Activated T-cell treated with anti-CD3 and anti-CD28 coated beads, Interleukin-2, amount 50 U/mL, for 72 hours (primary cell): ENCODE data around the gene FBXW7. TPM values are rescaled to one million over a fixed set of nuclear protein-coding genes. Genes with fewer than 3 reads are reported as not detected.

Experiments
- ATAC-seq, 2 donors: fragments of 150-1000 bp; cut with Tn5 transposase; replicated peaks in 1 of 2; 2 replicates each; pipeline ENCODE4 v1.10.0; 2021; ENCODE audit warnings: moderate library complexity in 2 of 2, mild to moderate bottlenecking in 1 of 2
- DNase-seq, 2 donors: peaks; one replicate each; pipeline ENCODE4 v3.0.0; 2021 to 2022; ENCODE audit warnings: mixed read lengths in 1 of 2
- H3K27ac Mint-ChIP-seq: one replicate; pipeline ENCODE4 v1.8.0; 2022; ENCODE audit warnings: mild to moderate bottlenecking, moderate library complexity, mixed read lengths
- H3K27me3 Mint-ChIP-seq: one replicate; pipeline ENCODE4 v1.8.0; 2022; ENCODE audit warnings: low read depth, mixed read lengths
- H3K36me3 Mint-ChIP-seq, 2 donors: one replicate each; pipeline ENCODE4 v1.8.0; 2022; ENCODE audit warnings: mixed read lengths in 2 of 2, mild to moderate bottlenecking in 1 of 2; ENCODE audit not compliant: insufficient read depth in 2 of 2
- H3K4me1 Mint-ChIP-seq: one replicate; pipeline ENCODE4 v1.8.0; 2022; ENCODE audit warnings: low read depth, mixed read lengths
- H3K4me3 Mint-ChIP-seq, 2 donors: one replicate each; pipeline ENCODE4 v1.8.0; 2022; ENCODE audit warnings: mild to moderate bottlenecking in 2 of 2, mixed read lengths in 2 of 2, moderate library complexity in 2 of 2
- H3K9me3 Mint-ChIP-seq, 2 donors: one replicate each; pipeline ENCODE4 v1.8.0; 2022; ENCODE audit warnings: mixed read lengths in 2 of 2
- total RNA-seq, 2 donors: library from RNA; stranded (reverse); gene quantifications; one replicate each; pipeline ENCODE4 v1.2.3, GENCODE V29; 2022

FBXW7 gene
- total RNA-seq, 2 donors from 2014 or later, result 37.6 to 40.9 TPM

DNA sequence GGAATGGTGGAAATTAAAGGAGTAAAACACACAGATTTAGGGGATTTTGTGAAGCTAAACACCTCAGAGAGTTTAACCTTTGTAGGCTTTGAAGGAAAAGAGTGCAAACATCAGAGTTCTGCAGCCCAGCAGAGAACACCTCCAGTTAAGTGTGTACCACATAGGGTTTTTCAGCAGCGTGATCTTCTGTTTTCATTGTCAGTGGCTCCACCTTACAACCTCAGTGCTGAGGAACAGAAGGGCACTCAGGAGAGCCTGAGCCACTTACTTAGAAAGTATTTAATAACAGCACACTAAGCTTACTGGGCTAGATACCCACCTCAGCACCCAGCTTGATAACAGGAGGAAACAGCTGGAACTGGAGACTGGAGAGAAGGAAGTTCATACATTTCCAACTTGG is 2.0 kb upstream of the FBXW7 start:
- peak overlapping the region; percentile 92 to 95 for H3K4me3 Mint-ChIP-seq
- peak overlapping the region; percentile 100 for H3K27ac Mint-ChIP-seq
- no peak for DNase-seq
- no peaks in the 10 kb centered on the region for H3K27me3 Mint-ChIP-seq
- peaks cover 38% of the 10 kb centered on the region for H3K4me1 Mint-ChIP-seq
- no peaks in the 10 kb centered on the region for H3K9me3 Mint-ChIP-seq
- H3K36me3 Mint-ChIP-seq, result peaks cover 2 to 6% of the 10 kb centered on the region in 2 donors
- ATAC-seq, result no peak

DNA sequence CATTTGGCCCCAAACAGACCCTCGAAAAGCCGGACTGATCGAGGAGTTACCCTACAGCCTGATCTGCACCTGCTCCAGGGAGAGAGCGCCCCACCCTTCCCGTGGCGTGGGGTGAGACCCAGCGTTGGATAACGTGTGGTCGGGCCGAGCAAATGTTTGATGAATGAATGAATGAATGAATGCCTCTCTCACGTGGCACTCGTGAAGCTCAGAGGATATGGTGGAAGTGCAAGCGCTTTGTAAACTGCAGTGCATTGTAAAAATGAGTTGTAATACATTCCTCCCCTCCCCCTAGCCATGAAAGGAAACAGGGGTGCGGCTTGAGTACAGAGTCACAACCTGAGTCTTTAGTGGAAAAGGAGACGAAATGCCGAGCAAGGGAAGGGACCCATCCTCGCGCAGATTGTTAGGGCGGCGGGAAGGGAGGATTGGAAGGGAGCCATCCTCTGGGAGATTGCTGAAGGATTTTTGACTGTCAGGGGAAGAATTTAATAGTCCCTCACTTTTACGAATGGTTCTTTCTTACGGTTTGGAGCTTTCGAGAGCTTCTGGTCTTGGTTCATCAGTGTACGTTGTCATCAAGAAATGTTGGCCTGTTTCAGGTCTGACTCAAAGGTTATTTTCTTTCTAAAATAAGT is 772 bp upstream of the FBXW7 start:
- peak; percentile 55 to 57 for ATAC-seq

DNA sequence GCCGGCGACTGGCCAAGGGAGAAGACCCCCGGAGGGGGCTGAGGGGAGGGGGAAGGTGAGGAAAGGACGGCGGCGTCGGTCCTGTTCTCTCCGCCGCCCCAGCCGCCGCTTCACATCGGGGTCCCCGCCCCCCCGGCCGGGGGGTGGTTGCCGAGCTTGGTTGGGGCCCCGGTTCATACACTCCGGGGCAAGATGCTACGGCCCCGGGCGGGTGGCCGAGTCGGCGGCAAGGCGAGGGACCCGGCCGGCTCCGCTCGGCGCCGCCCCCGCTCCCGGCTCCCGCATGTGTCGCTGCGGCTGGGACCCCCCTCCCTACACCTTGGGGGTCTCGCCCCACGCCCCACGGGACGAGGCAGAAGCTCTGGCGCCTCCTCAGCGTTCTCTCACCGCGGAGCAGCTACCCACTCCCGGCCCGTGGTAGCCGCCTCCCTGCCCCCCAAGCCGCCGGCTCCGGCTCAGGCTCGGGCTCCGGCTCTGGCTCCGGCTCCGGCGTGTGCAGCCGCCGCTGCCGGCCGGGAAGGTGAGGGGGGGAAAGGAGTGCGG is 461 bp downstream of the FBXW7 start:
- no peaks in the 10 kb centered on the region for H3K9me3 Mint-ChIP-seq
- H3K27ac Mint-ChIP-seq, result no peak overlapping the region
- peak; percentile 30 to 51 for DNase-seq
- peak; percentile 4 to 5 for ATAC-seq
- H3K36me3 Mint-ChIP-seq, result peaks cover 6 to 8% of the 10 kb centered on the region in 2 donors
- H3K27me3 Mint-ChIP-seq, result no peaks in the 10 kb centered on the region
- peak overlapping the region; percentile 95 to 99 for H3K4me3 Mint-ChIP-seq
- H3K4me1 Mint-ChIP-seq, result peaks cover 62% of the 10 kb centered on the region

More for the DNA sequence above, 772 bp upstream of the FBXW7 start:
- peaks cover 51% of the 10 kb centered on the region for H3K4me1 Mint-ChIP-seq
- H3K27me3 Mint-ChIP-seq, result no peaks in the 10 kb centered on the region
- no peaks in the 10 kb centered on the region for H3K9me3 Mint-ChIP-seq
- peak overlapping the region; percentile 100 for H3K27ac Mint-ChIP-seq
- no peak for DNase-seq
- peaks cover 4 to 6% of the 10 kb centered on the region in 2 donors for H3K36me3 Mint-ChIP-seq
- peak overlapping the region; percentile 92 to 95 for H3K4me3 Mint-ChIP-seq

DNA sequence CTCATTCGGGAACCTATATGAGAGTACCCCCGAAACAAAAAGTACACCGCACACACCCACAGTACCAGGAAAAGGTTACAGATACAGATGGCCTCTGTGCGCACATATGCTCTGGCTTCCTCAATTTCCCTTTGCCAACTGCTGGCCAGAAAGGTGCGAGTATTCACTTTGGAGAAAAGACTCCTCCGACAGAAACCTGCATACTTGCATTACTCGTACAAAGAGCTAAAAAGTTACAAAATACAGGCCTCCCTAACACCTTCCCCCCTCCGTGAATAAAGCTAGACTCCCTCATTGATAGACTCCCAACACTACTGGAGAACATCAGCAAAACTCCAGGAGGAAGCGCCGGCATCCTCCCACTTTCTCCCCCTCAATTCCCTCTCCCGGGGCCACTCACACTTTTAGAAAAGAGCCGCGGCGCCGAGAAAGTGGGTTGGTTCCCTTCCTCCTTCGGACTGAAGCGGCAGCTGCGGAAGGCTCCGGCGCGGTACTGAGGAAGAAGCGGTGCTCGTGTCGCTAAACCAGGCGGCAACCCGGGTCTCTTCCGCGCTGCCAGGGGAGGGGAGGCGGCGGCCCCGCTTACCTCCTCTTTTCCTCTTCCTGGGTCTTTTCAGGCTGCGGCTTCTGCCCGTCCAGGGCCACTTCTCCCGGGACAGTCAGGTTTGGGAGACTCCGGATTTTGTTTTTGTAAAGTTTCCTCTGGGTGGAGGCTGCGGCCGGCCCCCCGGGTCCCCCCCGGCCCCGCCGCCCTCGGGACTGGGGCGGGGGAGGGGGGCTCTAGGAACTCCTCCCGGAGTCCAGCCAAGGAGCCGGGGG is 1.1 kb downstream of the FBXW7 start:
- H3K27me3 Mint-ChIP-seq, result no peaks in the 10 kb centered on the region
- H3K4me3 Mint-ChIP-seq, result peak overlapping the region; percentile 99 to 100
- H3K36me3 Mint-ChIP-seq, result peaks cover 6 to 8% of the 10 kb centered on the region in 2 donors
- no peaks in the 10 kb centered on the region for H3K9me3 Mint-ChIP-seq
- peaks cover 65% of the 10 kb centered on the region for H3K4me1 Mint-ChIP-seq
- H3K27ac Mint-ChIP-seq, result peak overlapping the region; percentile 95
- peak; percentile 66 to 73 for DNase-seq
- ATAC-seq, result peak in 1 of 2 donors; percentile 10

DNA sequence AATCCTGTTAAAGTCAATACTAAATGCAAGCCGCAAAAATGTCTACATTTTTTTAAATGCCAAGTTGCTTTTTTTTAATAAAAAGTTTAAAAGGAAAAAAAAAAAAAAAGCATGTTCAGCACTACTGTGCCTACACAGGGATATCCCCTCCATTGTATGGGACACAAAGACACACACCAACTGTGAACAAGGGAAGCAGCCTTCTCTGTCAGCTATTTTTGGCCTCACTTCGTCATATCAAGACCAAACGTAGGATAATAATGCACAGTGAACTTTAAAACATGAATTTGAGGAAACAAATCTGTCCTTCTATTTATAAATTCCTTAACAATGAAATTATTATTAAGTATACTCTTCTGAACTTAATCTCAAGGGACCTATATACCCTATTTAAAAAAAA is 4.4 kb downstream of the FBXW7 start:
- DNase-seq (no peak), ATAC-seq (no peak)
- H3K36me3 Mint-ChIP-seq, result peaks cover 6 to 8% of the 10 kb centered on the region in 2 donors
- no peaks in the 10 kb centered on the region for H3K27me3 Mint-ChIP-seq
- H3K4me3 Mint-ChIP-seq, result no peak overlapping the region
- H3K9me3 Mint-ChIP-seq, result no peaks in the 10 kb centered on the region
- no peak overlapping the region for H3K27ac Mint-ChIP-seq
- peaks cover 46% of the 10 kb centered on the region for H3K4me1 Mint-ChIP-seq

DNA sequence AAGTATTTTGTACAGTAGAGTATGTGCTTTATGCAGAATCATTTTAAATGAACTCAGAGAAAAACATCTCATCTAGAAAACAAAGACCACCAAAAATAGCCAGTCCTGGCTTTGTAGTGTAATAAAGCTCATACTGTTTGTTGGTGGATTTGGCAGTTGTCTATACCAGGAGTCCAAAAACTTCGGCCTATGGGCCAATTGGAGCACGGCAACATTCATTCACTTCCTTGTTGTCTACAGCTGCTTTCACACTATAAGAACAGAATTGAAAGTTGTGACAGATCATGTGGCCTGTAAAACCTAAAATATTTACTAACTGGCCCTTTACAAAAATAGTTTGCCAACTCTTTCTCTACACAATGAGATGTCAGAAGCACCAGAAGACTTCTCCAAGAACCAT is 5.3 kb downstream of the FBXW7 start:
- no peak for DNase-seq
- Mint-ChIP-seq H3K4me3 (peak overlapping the region in 1 of 2 donors; percentile 41), H3K36me3 (peaks cover 6 to 8% of the 10 kb centered on the region in 2 donors), H3K4me1 (peaks cover 55% of the 10 kb centered on the region), H3K9me3 (no peaks in the 10 kb centered on the region), H3K27ac (peak overlapping the region; percentile 50), H3K27me3 (no peaks in the 10 kb centered on the region)
- ATAC-seq, result no peak

DNA sequence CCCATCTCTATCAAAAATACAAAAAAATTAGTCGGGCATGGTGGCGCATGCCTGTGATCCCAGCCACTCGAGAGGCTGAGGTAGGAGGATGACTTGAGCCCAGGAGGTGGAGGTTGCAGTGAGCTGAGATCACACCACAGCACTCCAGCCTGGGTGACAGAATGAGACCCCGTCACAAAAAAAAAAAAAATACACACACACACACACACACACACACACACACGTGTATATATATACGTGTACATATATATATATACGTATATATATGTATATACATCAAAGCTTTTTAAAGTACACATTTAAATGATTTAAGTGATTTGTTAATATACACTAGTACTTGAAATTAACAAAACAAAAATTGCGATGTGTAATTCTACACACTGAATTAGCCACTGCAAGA is 6.0 kb downstream of the FBXW7 start:
- peaks cover 6 to 10% of the 10 kb centered on the region in 2 donors for H3K36me3 Mint-ChIP-seq
- no peak for DNase-seq
- H3K9me3 Mint-ChIP-seq, result no peaks in the 10 kb centered on the region
- H3K27ac Mint-ChIP-seq, result no peak overlapping the region
- H3K4me1 Mint-ChIP-seq, result peaks cover 60% of the 10 kb centered on the region
- H3K27me3 Mint-ChIP-seq, result no peaks in the 10 kb centered on the region
- no peak for ATAC-seq
- no peak overlapping the region for H3K4me3 Mint-ChIP-seq

DNA sequence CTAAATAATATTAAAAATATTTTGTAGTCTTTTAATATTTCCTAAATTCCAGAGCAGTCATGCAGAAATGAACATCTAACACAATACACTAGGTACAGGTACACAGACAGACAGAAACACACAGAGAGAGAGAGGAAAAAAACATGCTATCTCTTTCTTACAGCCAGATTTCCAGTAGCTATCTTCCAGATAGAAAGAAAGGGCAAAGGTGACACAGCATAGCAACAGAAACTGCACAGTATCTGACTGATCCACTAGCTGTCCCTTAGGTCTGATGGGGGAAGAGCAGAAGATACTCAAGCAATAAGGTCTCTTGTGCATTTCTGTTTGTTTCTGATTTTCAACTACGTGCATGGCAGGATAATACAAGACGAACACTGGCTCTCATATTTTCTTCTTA is 7.8 kb downstream of the FBXW7 start:
- Mint-ChIP-seq H3K36me3 (peaks cover 3 to 4% of the 10 kb centered on the region in 2 donors), H3K27me3 (no peaks in the 10 kb centered on the region), H3K4me1 (peaks cover 67% of the 10 kb centered on the region), H3K9me3 (no peaks in the 10 kb centered on the region), H3K27ac (no peak overlapping the region), H3K4me3 (no peak overlapping the region)
- DNase-seq, result no peak
- no peak for ATAC-seq

DNA sequence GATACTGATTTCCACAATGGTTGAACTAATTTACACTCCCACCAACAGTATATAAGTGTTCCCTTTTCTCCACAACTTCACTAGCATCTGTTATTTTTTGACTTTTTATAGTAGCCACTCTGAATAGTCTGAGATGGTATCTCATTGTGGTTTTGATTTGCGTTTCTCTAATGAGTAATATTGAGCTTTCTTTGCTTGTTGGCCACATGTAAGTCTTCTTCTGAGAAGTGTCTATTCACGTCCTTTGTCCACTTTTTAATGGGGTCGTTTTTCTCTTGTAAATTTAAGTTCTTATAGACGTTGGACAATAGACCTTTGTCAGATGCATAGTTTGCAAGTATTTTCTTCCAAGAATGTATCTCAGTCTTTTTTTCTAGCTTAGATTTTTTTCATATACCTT is 10.0 kb downstream of the FBXW7 start:
- H3K36me3 Mint-ChIP-seq, result peaks cover 2 to 5% of the 10 kb centered on the region in 2 donors
- peak in 1 of 2 donors; percentile 45 for ATAC-seq

DNA sequence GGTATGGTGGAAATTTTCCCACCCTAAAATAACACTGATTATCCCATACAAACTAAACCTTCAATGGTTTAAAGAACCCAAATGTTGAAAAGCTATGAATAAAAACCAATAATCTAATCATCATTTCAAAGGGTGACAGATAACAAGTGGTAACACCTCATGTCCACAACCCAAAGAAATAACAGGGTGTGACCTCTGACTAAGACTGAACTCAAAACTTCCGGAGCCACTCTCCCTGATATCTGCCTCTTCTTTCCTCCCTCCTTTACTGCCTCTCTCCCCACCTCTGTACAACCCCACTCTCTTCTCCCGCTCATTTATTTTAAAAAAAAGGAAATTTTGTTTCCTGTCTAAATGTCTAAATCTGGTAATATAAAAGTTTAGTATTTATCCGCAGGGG is 11.5 kb downstream of the FBXW7 start:
- Mint-ChIP-seq H3K4me1 (peaks cover 60% of the 10 kb centered on the region), H3K36me3 (peaks cover 7 to 10% of the 10 kb centered on the region in 2 donors), H3K9me3 (peaks cover 2 to 3% of the 10 kb centered on the region in 2 donors), H3K27me3 (no peaks in the 10 kb centered on the region), H3K4me3 (peak overlapping the region in 1 of 2 donors; percentile 69), H3K27ac (peak overlapping the region; percentile 54)
- ATAC-seq (peak in 1 of 2 donors; percentile 54), DNase-seq (no peak)

More for the DNA sequence above, 10.0 kb downstream of the FBXW7 start:
- Mint-ChIP-seq H3K4me3 (peak overlapping the region in 1 of 2 donors; percentile 17), H3K9me3 (peaks cover 0 to 2% of the 10 kb centered on the region in 2 donors), H3K4me1 (peaks cover 68% of the 10 kb centered on the region), H3K27ac (peak overlapping the region; percentile 55), H3K27me3 (no peaks in the 10 kb centered on the region)
- no peak for DNase-seq

DNA sequence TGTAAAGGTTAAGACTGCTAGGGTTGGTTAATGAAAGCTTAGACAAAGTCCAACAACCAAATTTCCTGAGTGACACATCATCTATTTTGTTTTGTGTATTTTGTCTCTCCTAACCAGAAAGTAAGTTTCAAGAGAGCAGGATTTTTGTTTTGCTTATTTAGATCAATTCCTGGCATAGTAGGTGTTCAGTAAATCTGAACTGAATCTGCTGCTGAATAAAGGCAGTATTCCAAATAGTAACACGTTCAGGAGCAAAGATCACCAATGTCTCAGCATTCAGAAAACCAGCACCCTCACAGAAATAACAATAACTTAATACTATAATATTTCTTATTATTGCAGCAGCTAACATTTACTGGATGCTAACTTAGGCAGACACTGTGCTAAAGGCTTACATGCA is 12.2 kb downstream of the FBXW7 start:
- Mint-ChIP-seq H3K27ac (no peak overlapping the region), H3K36me3 (peaks cover 7 to 11% of the 10 kb centered on the region in 2 donors), H3K4me3 (peak overlapping the region in 1 of 2 donors; percentile 49), H3K27me3 (no peaks in the 10 kb centered on the region), H3K9me3 (peaks cover 2 to 3% of the 10 kb centered on the region in 2 donors), H3K4me1 (peaks cover 58% of the 10 kb centered on the region)
- DNase-seq (no peak), ATAC-seq (no peak)

DNA sequence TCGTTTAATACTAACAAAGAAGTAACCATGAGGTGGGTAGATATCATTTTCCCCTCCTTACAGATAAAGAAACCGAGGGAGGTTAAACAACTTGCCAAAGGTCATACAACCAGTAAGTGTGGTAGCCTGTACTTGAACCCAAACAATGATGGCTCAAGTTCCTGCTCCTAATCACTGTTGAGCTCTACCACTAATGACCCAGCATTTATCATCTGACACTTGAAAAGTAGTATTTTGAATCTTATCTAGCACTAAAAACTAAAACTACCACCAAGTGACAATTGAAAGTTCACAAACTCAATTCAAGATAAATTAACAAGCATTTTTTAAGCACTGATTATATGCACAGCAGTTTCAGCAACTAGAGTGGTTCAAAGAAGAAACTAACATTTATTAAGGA is 13.1 kb downstream of the FBXW7 start:
- H3K36me3 Mint-ChIP-seq, result peaks cover 7 to 13% of the 10 kb centered on the region in 2 donors
- H3K4me3 Mint-ChIP-seq, result peak overlapping the region in 1 of 2 donors; percentile 17
- H3K4me1 Mint-ChIP-seq, result peaks cover 58% of the 10 kb centered on the region
- H3K27ac Mint-ChIP-seq, result no peak overlapping the region
- ATAC-seq (no peak), DNase-seq (no peak)
- no peaks in the 10 kb centered on the region for H3K27me3 Mint-ChIP-seq
- H3K9me3 Mint-ChIP-seq, result peaks cover 2 to 3% of the 10 kb centered on the region in 2 donors

DNA sequence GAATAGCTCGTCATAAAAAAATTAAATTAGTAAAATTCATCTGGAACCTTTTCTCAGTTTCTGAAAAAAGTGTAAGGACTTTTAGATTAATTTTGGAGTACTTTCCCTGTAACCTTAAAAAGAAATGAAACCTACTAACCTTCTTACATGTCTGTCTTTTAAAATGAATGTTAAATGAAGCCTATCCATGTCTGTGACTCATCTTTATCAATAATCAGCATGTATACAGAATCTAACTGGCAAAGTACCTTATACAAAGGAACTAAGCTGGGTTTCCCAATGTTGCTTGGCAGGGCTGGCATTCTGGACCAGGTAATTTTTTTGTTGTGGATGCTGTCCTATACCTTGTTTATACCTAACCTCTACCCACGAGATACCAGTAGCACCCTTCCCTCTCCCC is 13.6 kb downstream of the FBXW7 start:
- H3K4me3 Mint-ChIP-seq, result peak overlapping the region in 1 of 2 donors; percentile 17
- peaks cover 7 to 14% of the 10 kb centered on the region in 2 donors for H3K36me3 Mint-ChIP-seq
- ATAC-seq, result no peak
- H3K27me3 Mint-ChIP-seq, result no peaks in the 10 kb centered on the region
- peaks cover 2 to 3% of the 10 kb centered on the region in 2 donors for H3K9me3 Mint-ChIP-seq
- no peak overlapping the region for H3K27ac Mint-ChIP-seq
- DNase-seq, result no peak
- H3K4me1 Mint-ChIP-seq, result peaks cover 58% of the 10 kb centered on the region
